Measurements from ENCODE around the gene MSANTD2.

DNA sequence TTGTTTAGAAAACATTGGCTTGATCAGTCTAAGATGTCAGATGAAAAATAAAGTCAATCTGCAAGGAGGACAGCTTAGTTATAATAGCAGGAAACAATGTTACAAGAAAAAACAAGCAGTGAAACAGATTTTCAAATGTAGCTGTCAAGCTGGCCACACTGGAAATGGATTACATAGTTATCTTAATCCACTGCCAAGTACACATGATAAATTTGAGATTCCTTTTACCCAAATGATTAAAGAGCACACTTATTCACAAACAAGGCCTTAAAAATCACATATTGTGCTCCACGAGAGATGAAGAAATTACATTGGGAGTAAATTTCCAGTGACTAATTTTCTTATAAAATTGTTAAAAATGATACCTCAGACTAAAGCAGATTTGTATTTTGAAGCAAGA, 20.6 kb downstream of the MSANTD2 start:
- TF ChIP-seq, protein P1, sequence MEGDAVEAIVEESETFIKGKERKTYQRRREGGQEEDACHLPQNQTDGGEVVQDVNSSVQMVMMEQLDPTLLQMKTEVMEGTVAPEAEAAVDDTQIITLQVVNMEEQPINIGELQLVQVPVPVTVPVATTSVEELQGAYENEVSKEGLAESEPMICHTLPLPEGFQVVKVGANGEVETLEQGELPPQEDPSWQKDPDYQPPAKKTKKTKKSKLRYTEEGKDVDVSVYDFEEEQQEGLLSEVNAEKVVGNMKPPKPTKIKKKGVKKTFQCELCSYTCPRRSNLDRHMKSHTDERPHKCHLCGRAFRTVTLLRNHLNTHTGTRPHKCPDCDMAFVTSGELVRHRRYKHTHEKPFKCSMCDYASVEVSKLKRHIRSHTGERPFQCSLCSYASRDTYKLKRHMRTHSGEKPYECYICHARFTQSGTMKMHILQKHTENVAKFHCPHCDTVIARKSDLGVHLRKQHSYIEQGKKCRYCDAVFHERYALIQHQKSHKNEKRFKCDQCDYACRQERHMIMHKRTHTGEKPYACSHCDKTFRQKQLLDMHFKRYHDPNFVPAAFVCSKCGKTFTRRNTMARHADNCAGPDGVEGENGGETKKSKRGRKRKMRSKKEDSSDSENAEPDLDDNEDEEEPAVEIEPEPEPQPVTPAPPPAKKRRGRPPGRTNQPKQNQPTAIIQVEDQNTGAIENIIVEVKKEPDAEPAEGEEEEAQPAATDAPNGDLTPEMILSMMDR (IDR thresholded peaks at IDR 0.05; ENCODE audit: low read depth, low read length, poor library complexity, severe bottlenecking) = no peak
- TF ChIP-seq EZH2phosphoT487 (IDR thresholded peaks at IDR 0.05; ENCODE audit: borderline replicate concordance, low read length) = no peak

Measured in DOHH2 (cell line).